GM15510 (cell line): ENCODE data around the gene CRPPA.

Source experiments
- POLR2A ChIP-seq: IDR thresholded peaks from 3 replicates; pipeline ENCODE4 v1.6.1; 2011; ENCODE audit warnings: borderline replicate concordance; ENCODE audit not compliant: insufficient read length; ENCODE audit errors: extremely low read depth

Gene CRPPA

DNA sequence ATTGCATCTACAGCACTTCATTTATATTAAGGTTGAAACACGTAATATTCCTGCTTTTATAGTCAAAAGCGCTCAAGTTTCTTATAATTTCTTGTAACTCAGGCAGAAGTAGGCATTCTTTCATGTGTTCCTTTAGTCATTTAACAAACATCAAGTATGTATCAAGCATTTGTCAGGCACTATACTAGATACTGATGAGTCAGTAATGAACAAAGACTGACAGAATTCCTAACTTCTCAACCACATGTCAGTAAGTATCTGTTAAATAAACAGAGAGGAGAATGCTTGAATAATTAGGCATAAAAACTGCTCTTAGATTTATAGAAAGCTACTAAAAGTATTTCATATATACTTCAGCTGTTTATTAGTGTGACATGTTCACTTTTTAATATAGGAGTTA lies 9.9 kb downstream of the CRPPA start:
- no peak for TF ChIP-seq POLR2A

DNA sequence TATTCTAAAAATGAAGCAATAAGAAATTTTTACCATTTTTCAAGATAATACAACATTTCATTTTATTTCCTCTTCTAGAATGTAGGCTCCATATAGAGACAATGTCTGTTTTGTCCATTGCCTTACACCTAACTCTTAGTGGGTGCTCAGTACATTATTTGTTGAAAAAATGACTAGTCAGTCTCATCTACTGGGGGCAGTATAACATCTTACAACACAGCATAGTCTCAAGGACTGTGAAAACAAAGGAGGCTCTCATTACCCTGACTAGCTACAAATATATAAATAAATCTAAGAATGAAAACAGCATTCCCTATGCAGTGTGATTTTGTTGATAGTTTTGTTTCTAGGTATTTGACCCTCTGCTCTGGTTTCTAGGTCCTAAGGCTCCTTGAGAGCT lies 11.6 kb downstream of the CRPPA start:
- no peak for TF ChIP-seq POLR2A

DNA sequence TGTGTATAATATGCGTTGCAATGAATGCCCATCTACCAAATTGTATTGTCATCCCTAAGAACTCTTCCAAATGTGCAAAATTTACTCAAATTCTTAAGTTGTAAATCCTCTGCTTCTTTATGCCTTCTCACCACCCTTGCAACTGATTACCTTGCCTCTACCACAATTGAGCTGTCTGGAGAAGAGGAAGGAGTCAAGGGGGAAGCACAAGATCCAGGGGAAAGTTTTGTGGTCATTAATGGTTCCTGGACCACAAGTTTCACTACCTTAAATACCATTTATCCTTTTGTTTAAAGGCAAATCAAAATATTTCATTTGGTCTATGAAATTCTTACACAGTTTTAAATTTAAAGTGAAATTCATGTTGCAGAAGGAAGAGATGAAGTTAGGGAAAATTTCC lies 16.7 kb downstream of the CRPPA start:
- TF ChIP-seq POLR2A, result no peak

GRCh38 chr7:16403475-16403874 lies 17.9 kb downstream of the CRPPA start:
- no peak for TF ChIP-seq POLR2A

DNA sequence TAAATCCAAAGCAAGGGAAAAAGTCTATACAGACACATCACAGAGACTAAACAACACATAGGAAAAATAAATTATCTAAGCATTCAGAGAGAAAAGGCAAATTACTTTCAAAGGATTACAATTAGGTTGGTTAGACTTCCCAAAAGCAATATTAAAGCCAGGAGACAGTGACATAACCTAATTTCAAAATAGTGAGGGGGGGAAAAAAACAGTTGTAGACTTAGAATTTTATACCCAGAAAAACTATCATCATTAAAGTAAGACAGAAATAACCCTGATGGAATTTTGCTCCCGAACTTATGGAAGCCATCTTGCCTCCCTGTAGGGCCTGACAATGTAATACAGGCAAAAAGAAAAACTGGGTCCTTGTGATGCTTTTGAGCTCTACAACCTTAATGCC lies 18.4 kb downstream of the CRPPA start:
- no peak for TF ChIP-seq POLR2A

DNA sequence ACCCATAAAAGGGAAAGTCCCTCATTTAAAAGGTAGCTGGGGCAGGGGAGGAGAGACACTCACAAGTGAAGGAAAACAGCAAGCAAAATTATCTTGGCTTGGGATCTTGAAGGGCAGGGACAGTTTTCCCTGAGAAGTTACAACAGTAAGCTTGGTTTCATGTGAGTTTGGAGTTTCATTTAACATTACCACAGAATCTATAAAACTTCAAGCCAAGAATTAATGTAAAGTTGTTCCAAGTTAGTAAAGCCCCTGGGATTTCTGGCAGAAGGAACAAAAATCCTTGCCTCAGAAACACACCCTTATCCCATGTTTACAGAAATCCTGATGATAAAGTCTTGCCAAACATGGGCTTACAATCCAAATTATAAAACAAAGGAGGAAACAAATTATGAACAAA lies 19.2 kb downstream of the CRPPA start:
- TF ChIP-seq POLR2A, result no peak

DNA sequence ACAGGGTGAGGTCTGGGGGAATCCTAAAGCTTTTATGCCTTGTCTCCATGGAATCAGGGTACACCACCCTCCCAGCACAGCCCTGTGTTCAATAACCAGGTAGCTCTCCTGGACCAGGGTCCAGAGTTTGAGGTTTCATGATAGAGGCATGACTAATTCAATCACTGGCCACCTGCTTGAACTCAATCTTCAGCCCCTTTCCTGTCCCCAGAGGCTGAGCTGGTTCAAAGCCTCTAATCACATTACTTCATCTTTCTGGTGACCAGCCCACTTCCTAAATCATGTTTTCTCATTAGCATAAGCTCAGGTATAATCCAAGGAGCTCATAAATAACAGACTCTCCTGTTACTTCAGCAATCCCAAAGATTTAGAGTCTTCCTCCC lies 20.5 kb downstream of the CRPPA start:
- no peak for TF ChIP-seq POLR2A

GRCh38 chr7:16399916-16400892 lies 21.1 kb downstream of the CRPPA start:
- TF ChIP-seq POLR2A, result no peak

DNA sequence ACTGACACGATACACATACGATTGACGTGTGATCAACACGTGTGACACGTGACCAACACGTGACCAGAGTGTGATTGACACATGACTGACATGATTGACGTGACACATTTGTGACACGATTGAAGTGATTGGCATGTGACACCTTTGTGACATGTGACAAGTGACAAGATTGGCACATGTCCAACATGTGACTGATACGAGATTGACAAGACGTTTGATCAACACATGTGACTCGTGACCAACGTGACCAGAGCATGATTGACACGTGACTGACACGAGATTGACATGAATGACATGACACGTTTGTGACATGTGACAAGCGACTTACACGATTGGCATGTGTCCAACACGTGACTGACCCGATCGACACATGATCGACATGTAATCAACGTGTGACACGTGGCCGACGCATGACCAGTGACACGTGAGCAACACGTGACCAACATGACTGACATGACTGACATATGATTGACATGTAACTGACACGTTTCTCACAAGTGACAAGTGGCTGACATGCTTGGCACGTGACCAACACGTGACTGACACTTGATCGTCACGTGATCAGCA lies 22.0 kb downstream of the CRPPA start:
- TF ChIP-seq POLR2A, result no peak

- no peak for TF ChIP-seq POLR2A
Observed at GRCh38 chr7:16398146-16399017, 23.0 kb downstream of the CRPPA start.

GRCh38 chr7:16397501-16398145 lies 23.7 kb downstream of the CRPPA start:
- no peak for TF ChIP-seq POLR2A

DNA sequence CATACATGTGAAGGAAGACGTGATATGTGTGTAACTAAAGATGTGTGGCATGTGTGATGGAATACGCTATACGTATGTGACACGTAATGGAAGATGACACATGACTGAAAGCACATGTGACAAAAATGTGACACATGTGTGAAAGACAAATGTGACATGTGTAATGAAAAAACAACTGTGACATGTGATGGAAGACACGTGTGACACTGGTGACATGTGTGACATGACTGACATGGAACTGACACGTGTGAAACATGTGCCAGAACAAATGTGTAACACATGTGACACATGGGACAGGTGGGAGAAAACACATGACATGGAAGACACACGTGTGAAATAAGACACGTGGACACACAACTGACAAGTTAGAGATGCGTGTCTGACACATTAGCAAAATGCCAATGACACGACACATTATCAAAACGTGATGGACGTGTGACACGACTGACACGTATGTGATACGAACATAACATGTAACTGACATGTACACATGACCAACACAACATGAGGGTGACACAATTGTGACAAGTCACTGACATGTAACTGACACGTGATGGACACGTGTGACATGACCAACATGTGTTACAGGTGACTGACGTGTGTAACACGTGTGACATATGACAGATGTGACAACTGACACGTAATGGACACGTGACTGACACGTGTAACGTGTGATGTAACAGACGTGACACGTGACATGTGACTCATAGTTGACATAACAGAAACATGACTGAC lies 24.4 kb downstream of the CRPPA start:
- no peak for TF ChIP-seq POLR2A

DNA sequence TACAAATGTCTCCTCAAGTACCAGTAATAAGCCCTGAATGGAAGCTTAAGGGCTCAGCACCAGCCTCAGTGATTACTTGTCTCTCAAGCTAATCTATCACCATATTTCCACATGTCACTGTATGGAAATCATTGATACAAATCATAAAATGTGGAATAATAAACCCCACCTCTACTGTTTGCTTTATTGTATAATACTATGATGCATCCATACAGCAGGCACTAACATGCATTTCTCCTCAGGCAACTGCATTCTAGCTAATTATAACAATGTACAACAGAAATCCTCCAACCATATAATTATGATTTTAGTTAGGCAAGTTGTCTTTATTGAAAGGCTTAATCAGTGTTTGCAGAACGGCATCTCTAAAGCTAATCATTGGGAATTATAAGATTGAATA lies 26.2 kb downstream of the CRPPA start:
- no peak for TF ChIP-seq POLR2A

GRCh38 chr7:16393862-16394422 lies 27.4 kb downstream of the CRPPA start:
- no peak for TF ChIP-seq POLR2A

DNA sequence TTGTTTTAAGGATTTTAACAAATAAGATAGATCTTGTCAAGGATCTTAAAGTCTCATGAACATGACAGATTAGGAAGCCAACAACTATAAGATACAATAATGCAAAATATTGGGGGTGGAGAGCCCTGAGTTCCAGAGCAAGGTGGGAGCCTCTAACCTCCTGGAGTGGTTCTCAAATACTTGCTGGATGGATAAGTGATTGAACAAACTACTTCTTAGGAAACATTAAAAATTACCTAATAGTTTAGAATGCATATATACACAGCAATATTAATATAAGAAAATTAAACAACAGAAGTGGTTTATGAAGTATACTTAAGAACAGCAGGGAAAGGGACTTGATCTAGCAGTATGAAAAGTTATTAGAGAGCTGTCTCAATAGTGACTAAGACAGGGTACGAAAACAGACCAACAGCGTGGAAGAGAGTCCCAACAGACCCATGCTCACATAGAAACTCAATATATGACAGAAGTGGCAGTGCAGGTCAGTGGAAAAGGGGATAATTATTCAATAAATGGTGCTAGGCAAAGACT lies 28.3 kb downstream of the CRPPA start:
- no peak for TF ChIP-seq POLR2A
